ENCODE results near the gene GPD1. TPM values are rescaled to one million over a fixed set of nuclear protein-coding genes. Genes with fewer than 3 reads are reported as not detected.

GPD1 gene
- total and polyA plus RNA-seq, 10 of the 15 experiments (the other 5 are each of a cell fraction or from before 2014, with no cell fraction given): 0.04 to 0.61 (median 0.26) TPM; not detected in 1

DNA sequence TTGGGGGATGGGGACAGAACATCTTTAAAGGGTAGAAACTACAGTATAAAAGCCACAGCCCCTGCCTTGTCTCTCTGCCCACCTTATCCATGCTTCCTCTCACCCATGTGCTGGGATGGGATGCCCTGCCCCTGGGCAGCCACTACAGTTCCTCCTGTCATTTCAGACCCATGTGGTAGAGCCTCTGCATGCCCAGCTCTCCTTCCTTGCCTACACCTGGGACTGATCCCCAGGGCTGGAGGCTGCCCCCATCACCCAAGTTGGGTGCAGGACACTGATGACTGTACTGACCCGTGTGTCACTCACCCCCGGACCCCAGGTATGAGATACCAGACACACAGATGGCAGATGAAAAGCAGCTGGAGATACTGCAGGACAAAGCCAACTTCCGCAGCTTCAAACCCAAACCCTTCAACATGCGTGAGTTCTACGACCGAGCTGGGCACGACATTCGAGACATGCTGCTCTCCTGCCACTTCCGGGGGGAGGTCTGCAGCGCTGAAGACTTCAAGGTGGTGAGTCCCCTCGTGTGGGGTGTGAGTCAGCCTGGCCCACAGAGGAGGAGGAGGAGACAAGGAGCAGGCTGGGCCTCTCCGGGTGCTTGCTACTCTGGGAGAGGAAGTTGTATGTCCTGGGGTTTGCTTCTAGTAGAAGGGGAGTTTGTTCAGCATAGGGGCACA, 44.2 kb upstream of the GPD1 start (continued):
- TF ChIP-seq, protein P1, sequence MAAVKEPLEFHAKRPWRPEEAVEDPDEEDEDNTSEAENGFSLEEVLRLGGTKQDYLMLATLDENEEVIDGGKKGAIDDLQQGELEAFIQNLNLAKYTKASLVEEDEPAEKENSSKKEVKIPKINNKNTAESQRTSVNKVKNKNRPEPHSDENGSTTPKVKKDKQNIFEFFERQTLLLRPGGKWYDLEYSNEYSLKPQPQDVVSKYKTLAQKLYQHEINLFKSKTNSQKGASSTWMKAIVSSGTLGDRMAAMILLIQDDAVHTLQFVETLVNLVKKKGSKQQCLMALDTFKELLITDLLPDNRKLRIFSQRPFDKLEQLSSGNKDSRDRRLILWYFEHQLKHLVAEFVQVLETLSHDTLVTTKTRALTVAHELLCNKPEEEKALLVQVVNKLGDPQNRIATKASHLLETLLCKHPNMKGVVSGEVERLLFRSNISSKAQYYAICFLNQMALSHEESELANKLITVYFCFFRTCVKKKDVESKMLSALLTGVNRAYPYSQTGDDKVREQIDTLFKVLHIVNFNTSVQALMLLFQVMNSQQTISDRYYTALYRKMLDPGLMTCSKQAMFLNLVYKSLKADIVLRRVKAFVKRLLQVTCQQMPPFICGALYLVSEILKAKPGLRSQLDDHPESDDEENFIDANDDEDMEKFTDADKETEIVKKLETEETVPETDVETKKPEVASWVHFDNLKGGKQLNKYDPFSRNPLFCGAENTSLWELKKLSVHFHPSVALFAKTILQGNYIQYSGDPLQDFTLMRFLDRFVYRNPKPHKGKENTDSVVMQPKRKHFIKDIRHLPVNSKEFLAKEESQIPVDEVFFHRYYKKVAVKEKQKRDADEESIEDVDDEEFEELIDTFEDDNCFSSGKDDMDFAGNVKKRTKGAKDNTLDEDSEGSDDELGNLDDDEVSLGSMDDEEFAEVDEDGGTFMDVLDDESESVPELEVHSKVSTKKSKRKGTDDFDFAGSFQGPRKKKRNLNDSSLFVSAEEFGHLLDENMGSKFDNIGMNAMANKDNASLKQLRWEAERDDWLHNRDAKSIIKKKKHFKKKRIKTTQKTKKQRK (IDR thresholded peaks at IDR 0.05; ENCODE audit: low read depth, low read length): no peak

DNA sequence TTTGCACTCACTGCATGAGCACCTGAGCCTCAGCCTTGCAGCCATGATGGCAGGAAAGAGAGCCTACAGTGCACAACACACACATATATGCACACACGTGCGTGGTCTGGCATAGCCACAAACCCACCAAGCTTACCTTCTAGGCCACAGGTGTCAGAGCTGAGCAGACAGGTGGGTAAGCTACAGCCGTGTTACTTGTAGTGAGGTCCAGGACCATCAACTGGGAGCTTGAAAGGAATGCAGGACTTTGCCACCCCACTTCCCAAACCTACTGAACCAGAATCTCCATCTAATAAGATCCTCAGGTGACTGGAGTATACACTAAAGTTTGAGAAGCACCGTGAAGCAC, 43.7 kb upstream of the GPD1 start:
- Histone ChIP-seq H3K27me3 (replicated peaks in 1 of 2; ENCODE audit: control insufficient read depth in 2 of 2, insufficient read depth in 2 of 2, low read length in 1 of 2) (peaks cover 4 to 15% of the 10 kb centered on the region in 2 experiments; a peak in 3 of 4 replicates), H3K36me3 (ENCODE audit: control insufficient read depth in 2 of 2, insufficient read depth in 2 of 2, low read length in 1 of 2) (no peaks in the 10 kb centered on the region), H3K27ac (ENCODE audit: control insufficient read depth, insufficient read depth) (no peak overlapping the region), H3K9ac (ENCODE audit: control insufficient read depth, insufficient read depth, low read length) (no peak overlapping the region), H3K4me1 (ENCODE audit: control insufficient read depth, insufficient read depth, low read length) (0 out of 2 replicates have a peak, but pooled peaks cover 4% of the 10 kb centered on the region), H3K4me3 (no peak overlapping the region), H4K20me1 (ENCODE audit: control insufficient read depth, insufficient read depth) (no peaks in the 10 kb centered on the region), H3K9me3 (replicated peaks; ENCODE audit: control insufficient read depth, insufficient read depth, low read length) (no peaks in the 10 kb centered on the region), H3K79me2 (ENCODE audit: control insufficient read depth, insufficient read depth, low read length) (no peaks in the 10 kb centered on the region), H2AFZ (ENCODE audit: control insufficient read depth, low read depth, low read length) (no peak overlapping the region), H3K4me2 (ENCODE audit: control insufficient read depth, insufficient read depth) (no peak overlapping the region)
- in situ Hi-C loops (cut with MboI) (no loop called here), intact Hi-C loops (cut with micrococcal nuclease; ENCODE audit: unreplicated experiment) (no loop called here)
- POLR2A ChIA-PET: no interaction called here
- DNase-seq (ENCODE audit: low read depth, low spot score) (no peak), ATAC-seq (no peak), FAIRE-seq (no peak)
- TF ChIP-seq, protein P2, sequence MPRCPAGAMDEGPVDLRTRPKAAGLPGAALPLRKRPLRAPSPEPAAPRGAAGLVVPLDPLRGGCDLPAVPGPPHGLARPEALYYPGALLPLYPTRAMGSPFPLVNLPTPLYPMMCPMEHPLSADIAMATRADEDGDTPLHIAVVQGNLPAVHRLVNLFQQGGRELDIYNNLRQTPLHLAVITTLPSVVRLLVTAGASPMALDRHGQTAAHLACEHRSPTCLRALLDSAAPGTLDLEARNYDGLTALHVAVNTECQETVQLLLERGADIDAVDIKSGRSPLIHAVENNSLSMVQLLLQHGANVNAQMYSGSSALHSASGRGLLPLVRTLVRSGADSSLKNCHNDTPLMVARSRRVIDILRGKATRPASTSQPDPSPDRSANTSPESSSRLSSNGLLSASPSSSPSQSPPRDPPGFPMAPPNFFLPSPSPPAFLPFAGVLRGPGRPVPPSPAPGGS (IDR thresholded peaks at IDR 0.05; ENCODE audit: borderline replicate concordance, insufficient read depth, low read depth, low read length, poor library complexity, severe bottlenecking): no peak
- TF ChIP-seq, protein P3, sequence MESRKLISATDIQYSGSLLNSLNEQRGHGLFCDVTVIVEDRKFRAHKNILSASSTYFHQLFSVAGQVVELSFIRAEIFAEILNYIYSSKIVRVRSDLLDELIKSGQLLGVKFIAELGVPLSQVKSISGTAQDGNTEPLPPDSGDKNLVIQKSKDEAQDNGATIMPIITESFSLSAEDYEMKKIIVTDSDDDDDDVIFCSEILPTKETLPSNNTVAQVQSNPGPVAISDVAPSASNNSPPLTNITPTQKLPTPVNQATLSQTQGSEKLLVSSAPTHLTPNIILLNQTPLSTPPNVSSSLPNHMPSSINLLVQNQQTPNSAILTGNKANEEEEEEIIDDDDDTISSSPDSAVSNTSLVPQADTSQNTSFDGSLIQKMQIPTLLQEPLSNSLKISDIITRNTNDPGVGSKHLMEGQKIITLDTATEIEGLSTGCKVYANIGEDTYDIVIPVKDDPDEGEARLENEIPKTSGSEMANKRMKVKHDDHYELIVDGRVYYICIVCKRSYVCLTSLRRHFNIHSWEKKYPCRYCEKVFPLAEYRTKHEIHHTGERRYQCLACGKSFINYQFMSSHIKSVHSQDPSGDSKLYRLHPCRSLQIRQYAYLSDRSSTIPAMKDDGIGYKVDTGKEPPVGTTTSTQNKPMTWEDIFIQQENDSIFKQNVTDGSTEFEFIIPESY (IDR thresholded peaks at IDR 0.05): no peak
- TF ChIP-seq SUPT20H (IDR thresholded peaks at IDR 0.05; ENCODE audit: borderline replicate concordance, control insufficient read depth, low read depth, low read length): no peak
- TF ChIP-seq MYC (IDR thresholded peaks at IDR 0.05; ENCODE audit: insufficient read depth, insufficient read length, insufficient replicate concordance, low read length, severe bottlenecking): no peak
- RAD21 ChIA-PET (ENCODE audit: unreplicated experiment): interaction anchor here (0.5 to 1.5 kb wide), 3 partner anchors 8 to 93 kb away, joined by 3 to 6 read pairs (median 3); no protein-coding TSS in a partner anchor
- WGBS (ENCODE audit: insufficient coverage, insufficient replicate concordance, low lambda C conversion rate, missing lambda C conversion rate): 36% methylated on average over 4 of the region's 4 CpGs
- BruUV-seq (replicated peaks): no TSS peak
- CTCF ChIA-PET: interaction anchor here (0.9 to 4.5 kb wide), 4 partner anchors 10 to 93 kb away, joined by 3 to 16 read pairs (median 8); no protein-coding TSS in a partner anchor
- SMC1A ChIA-PET (ENCODE audit: uncharacterized antibody, unreplicated experiment): no interaction called here

Measured in GM12878 (cell line).